Erythroblast (primary cell): ENCODE results near the gene CBX2.

Experiments used
- GATA1 ChIP-seq: IDR thresholded peaks from 2 replicates; pipeline ENCODE4 v1.6.1; 2011; ENCODE audit warnings: low read depth, mild to moderate bottlenecking, control low read depth, low read length, moderate library complexity
- POLR2A ChIP-seq: IDR thresholded peaks from 2 replicates; pipeline ENCODE4 v1.6.1; 2011; ENCODE audit warnings: mild to moderate bottlenecking, low read length

DNA sequence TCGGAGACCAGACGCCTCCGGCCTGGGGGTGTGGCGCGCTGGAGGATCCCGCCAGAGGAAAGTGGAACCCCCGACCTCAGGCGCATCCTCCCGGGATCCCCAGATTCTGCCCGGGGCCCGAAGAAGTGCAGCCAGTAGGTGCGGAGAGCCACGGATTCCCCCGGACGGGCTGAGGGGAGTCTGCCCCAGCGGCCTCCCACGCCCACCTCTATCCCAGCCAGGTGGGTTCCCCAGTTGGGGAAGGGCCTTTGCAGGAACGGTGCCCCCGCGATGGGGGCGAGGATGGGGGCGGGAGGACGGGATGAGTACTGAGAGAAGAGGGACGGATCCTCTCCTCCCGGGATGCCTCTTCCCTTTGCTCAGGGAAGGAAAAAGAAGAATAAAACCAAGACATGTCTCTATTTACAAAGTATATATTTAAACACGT is 13.8 kb downstream of the CBX2 start:
- TF ChIP-seq POLR2A (no peak), GATA1 (no peak)
